Left kidney (tissue), 2 donors: ENCODE results near the gene DHRS3. TPM values are rescaled to one million over a fixed set of nuclear protein-coding genes. Genes with fewer than 3 reads are reported as not detected.
A peak's percentile ranks its signal among the peaks of the same experiment; 100 is the strongest.

Experiments
- DNase-seq: peaks from one replicate; pipeline ENCODE4 v3.0.0-alpha.2; 2013
- polyA plus RNA-seq: library from polyadenylated mRNA; unstranded; fragments of 120-200 nt; gene quantifications from one replicate; pipeline ENCODE4 v1.2.1, GENCODE V29; 2013; ENCODE audit not compliant: insufficient read length

Gene DHRS3
- polyA plus RNA-seq, 1 donor: 80.7 TPM

DNA sequence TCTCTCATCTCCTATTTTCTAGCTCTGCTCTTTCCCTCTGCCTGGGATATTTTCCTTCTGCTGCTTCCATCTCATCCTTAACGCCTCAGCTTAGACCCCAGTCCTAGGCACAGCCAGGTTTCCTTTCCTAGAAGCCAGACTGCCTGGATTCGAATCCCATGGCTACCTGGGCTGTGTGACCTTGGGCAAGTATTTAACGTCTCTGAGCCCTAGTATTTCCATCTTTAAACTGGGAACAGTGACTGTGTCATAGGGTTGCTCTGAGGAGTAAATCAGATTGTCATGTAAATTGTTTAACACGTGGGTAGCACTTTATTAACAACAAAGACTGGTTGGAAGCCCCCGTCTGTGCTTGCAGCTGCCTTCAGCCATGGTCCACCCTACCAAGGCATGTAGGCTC is 18.4 kb downstream of the DHRS3 start:
- no peak for DNase-seq

DNA sequence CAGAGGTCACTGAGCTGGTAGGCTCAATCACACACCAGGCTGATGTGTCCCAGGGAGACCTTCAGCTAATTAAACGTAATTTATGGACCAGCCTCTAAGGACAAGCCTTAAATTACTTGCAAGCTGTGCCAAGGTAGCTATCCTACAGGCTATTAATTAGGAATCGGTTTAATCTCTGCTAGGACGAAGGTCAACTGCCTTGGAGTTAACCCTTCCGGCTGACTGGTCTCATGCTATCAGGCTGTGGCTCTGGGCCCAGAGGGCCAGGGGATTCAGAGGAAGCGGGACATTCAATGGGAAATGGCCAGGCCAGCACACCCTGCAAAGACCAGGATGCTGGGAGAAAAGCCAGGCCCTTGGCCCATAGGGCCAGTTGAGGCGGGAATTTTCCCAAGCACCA is 19.0 kb downstream of the DHRS3 start:
- peak; percentile 66 for DNase-seq

DNA sequence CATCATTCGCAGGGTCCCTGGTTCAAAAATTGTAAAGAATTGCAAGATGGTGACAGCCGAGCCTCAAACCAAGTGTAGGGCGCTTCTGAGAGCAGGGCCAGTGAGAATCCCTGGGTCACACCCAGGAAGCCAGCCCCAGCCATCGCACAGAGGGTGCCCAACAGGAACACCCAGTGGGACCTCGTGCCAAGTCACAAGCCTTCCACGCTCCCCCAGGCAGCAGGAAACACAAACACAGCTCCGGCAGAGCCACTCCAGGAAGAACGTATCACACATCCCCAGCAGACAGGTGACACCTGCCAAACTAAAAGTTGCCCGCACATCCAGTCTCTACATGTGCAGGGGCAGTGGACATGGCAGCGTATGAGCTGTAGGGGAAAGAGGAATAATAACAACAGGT is 20.2 kb downstream of the DHRS3 start:
- DNase-seq: no peak

DNA sequence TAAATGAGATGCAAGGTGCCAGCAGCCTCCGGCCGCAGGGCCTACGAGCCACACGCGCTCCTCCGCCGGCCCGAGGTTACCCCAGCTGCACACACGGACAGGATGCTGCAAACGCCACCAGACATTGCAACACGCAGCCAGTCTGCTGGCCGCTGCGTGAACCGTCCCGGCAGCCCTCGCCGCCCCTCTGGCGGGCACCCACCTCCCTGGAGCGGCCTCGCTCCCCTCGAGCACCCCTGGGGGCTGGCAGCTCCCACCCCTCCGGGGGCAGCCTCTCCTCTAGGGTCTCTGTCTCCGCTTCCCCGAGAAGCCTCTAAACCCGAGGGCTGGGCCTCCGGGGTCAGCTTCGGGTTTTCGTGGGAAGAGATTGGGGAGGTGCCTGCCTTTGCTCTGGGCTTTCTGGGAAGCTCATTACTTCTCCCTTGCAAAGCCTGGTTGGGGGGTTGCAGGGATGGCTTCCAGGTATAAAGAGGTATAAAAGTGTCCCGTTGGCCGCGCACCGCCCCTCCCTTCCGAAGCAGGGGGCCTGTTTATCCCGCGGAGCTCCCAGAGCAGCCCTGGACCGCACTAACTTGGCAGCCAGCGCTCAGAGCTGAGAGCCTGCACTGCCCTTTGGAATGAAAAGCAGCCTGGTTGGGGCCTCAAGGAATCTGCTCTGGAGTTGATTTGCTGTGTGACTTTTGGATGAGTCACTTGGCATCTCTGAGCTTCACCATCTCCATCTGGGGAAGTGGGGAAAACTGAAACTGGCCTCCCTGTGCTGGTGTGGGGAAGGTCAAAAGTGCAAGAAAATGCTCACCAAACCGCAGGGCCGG is 21.8 kb downstream of the DHRS3 start:
- DNase-seq: peak; percentile 74

DNA sequence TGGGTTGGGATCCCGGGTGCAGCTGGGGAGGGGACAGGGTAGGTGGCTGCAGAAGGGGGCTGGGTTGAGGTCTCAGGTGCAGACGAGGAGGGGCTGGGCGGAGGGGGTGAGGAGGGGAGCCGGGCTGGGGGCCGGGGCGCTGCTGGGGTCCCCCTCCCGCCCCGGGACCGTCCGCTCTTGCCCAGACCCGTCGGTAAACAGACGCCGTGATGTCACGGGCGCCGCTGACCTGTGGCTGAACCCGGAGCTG is 22.3 kb downstream of the DHRS3 start:
- no peak for DNase-seq

DNA sequence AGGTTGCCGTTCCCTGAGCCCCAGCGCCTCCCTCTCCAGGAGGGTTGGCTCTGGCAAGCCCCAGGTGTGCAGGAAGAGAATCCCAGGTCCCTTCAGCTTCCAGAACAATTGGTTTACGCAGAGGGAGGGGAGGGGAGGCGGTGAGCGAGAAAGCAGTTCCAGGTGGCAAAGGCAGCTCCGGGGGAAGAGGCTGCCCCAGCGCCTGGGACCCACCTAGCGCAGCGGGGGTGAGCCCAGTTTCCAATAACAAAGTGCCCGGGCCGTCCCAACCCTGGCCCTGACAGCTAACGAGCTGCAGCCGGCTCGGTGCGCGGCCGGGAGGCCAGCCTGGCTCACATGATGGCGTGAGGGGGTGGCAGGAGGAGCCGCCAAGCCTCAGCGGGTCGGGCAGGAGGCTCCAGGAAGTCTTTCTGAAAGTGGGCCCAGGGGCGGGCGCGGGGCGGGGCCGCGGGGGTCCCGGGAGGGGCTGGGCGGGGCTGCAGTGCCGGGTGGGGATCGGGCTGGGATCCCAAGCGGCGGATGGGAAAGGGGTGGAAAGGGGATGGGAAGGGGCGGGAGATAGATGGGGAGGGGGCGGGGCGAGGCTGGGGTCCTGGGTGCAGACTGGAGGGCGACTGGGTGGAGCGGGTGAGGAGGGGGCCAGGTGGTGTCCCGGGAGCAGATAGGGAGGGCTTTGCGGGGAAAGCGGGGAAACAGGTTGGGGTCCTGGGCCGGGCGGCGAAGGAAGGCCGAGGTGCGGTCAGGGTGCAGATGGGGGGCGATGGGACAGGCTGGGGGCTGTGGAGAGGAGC is 22.8 kb downstream of the DHRS3 start:
- DNase-seq: peak; percentile 81

DNA sequence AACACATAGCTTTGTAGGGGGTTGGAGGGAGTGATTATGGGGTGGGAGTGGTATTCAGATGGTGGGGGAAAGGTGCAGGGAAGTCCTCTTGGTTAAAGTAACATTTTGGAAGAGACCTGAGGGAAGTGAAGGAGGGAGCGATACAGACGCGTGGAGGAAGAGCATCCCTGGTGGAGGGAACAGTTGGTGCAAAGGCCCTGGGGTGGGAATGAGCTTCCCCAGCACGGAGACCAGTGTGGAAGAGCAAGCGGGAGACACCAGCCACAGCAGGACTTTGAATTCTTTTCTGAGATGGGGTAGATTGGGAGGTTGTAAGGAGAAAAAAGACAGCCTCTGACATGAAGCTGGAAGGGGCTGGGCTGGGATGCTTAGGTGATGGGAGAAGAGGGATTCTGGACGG is 23.5 kb downstream of the DHRS3 start:
- DNase-seq: no peak

DNA sequence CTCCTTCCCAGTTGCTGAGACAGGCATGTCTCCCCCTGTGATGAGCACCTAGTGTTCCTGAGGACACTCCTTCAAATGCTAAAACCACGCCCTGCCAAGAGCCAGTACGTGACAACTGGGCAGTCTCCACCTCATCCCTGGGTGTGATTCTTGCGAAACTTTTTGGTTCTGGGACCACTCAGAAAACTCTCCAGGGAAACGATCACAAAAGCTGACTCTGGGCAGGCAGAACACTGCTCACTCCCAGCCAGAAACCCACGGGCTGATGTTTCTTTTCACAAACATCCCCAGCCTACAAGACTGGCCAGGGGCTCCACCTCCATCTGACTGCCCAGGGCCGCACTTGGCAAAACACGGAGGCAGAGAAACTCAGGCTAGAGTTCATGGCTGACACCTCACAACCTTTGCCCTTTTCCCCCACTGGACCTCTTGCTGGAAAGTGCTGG is 24.4 kb downstream of the DHRS3 start:
- no peak for DNase-seq

DNA sequence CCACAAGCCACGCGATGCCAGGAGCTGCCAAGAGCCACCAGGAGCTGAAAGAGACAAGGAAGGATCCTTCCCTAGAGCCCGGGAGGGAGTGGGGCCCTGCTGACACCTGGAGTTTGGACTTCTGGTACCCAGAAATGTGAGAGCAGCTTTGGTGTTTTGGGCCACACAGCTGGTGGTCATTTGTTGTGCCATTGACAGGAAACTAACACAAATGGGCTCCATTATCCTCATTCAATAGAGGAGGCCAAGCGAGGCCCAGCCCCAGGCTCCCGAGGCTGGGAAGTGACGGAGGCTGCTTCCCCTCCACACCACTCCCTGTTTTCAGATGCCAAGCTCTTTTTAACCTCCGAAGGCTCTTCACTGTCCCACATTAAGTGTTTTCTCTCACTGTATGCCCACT is 25.5 kb downstream of the DHRS3 start:
- no peak for DNase-seq

DNA sequence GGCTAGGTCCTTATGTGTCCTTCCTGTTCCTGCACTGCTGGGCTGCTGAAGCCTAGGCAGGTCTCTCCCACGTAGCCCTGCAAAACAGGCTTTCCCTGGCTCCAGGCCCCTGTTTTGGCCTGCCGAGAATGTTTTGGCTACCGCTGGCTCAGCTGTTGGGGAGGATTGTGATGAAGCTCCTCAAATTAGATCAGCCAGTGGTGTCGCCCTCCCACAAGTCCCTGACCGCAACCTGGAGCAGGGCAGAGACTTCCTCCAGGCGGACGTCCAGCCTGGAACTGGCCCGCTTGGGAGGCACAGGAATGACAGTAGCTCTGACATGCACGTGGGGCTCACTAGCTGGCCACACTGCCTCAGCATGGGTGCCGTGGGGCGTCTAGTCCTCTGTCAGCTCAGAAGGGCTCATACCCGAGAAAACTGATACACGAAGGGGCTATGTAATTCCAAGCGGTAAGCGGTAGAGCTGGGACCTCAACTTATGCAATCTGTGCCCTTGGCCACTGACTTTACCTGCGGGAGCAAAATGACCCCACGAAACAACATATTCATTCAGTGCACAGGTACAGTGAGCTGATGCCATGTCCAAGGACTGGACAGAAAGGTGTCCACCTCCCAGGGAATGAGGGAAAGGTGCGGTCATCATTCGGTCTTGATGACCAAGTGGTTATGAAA is 26.6 kb downstream of the DHRS3 start:
- no peak for DNase-seq

DNA sequence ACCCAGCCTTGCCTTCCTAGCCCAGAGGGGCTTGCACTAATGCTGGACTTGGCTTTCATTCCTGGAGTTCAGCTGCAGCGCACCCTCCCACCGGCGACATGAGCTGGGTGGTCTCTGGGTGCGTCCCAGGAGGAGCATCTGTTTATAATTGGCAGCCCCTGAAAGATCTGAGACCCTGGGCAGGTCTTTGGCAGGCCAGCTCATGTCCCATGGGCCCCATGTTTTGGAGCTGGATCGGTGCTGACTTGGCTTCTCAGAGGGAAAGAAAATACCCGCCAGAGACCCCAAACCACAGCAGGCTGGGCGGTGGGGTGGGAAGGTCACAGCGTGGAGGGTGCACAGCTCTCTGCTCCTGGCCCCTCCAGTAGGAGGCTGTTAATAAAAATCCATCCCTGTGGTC is 29.3 kb downstream of the DHRS3 start:
- DNase-seq: no peak

DNA sequence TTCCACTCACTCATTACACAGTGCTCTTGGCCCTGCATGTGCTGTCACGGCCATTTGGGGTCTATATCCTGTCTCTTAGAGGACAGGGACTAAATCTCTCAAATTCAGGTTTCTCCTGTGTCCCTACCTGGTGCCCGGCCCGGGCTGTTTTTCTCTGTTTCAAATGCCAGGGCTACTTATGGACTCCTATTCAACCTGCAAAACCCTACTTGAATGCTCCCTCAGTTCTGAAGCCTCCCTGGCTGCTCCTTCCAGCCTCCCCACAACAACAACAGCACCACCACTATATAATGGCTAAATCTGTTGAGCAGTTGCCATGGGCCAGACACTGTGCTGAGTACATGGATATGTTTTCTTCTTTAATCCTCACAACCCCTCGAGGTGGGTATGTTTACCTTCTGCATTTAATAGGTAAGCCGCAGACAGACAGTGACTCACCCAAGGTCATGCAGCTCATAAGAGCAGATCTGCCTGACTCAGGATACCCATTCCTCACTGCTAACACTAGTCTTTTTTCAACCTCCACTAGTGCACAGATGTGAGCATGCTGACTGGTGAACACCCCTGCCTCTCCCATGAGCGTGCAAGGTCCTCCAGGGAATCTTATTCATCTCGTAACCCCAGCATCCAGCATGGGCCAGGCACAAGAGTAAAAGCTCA is 29.9 kb downstream of the DHRS3 start:
- DNase-seq: no peak

DNA sequence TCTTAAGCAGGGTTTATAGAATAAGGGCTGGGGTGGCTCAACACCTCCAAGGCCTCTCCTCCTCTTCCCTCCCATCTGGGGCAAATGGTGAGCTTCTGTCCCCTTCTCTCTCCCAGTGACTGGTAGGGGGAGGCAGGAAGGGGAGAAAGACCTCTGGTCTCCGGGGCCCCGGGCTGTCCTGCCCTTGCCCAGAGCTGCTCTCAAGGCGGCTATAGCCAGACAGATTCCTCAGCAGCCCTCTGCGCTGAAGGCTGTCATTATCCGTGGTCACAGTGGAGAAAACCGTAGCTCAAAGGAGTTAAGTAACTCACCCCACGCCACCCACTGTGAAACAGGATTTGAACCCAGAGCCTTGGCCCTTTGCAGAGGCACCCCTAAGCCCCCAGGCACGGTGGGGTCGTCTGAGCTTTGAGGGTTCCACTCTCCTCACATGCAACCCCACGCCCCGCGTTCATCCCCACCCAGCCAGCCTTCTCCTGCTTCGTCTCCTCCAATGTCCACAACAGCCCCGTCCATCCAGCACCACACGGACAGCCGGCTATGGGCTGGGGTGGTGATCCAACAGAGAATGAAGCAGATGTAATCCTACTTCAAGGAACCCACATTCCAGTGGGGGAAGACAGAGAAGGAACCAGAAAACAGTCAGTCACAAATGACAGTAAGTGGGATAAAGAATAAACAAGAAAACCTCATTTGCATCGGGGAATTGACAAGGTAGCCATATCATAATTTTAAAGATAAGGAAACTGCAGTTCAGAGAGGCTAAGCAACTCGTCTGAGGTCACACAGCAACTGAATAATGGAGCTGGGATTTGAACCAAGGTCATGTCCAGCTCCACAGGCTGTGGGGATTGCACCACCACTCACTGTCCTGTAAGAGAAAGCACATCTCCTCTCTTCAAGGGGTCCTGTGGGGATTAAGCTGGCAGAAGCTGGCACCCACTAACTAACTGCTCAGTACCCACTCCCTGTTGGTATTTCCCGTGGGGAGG is 31.8 kb downstream of the DHRS3 start:
- DNase-seq: no peak

DNA sequence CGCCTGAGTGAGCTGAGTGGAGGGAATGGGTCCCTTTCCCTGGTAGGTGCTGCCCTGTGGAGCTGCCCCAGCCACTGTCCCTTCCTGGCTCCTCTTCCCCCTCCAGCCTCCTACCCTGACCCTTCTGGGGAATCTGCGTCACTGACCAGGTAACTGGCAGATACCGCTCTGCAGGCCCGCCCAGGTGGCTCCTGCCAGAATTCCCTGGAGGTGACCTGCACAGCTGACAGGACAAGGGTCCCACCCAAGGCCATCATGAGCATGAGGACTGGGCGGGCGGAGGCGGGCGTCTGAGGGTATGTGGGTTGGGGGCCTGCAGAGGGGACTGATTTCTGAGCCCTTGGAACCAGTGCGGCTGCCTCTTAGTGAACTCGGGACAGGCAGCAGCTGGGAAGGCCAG is 32.5 kb downstream of the DHRS3 start:
- no peak for DNase-seq

DNA sequence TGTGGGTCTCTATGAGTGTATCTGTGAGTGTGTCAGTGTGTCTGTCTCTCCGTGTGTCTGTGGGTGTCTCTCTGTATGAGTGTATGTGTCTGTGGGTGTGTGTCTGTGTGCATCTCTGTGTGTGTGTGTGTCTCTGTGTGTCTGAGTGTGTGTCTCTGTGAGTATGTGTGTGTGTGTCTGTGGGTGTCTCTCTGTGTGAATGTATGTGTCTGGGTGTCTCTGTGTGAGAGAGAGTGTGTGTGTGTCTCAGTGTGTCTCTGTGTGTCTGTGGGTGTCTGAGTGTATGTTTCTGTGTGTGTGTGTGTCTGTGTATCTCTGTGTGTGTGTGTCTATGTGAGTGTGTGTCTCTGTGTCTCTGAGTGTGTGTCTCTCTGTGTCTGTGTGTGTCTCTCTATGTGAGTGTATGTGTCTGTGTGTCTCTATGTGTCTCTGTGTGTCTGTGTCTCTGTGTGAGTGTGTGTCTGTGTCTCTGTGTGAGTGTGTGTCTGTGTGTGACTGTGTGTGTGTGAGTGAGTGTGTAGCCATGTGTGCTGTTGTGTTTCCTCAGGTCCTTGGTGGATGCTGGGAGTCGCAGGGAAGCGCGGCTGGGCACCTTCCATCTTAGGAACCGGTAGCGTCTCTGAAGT is 33.0 kb downstream of the DHRS3 start:
- no peak for DNase-seq

DNA sequence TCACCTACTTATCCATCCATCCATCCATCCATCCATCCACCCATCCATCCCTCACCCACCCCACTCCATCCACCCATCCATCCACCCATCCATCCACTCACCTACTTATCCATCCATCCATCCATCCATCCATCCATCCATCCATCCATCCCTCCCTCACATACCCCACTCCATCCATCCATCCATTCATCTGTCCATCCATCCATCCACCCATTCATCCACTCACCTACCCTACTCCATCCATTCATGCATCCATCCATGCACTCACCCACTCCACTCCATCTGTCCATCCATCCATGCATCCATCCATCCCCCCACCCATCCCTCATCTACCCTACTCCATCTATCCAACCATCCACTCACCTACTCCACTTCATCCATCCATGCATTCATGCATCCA is 34.5 kb downstream of the DHRS3 start:
- no peak for DNase-seq

DNA sequence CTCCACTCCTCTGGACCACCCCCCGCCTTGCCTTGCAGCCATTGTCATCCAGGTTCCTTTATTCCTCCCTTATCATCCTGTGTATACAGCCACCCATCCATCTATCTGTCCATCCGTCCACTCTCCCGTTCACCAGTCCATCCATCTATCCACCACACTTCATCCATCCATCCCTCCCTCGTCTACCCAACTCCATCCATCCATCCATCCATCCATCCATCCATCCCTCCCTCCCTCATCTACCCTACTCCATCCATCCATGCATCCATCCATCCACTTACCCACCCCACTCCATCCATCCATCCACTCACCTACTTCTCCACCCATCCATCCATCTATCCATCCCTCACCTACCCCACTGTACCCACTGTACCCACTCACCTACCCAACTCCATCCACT is 35.4 kb downstream of the DHRS3 start:
- DNase-seq: no peak

DNA sequence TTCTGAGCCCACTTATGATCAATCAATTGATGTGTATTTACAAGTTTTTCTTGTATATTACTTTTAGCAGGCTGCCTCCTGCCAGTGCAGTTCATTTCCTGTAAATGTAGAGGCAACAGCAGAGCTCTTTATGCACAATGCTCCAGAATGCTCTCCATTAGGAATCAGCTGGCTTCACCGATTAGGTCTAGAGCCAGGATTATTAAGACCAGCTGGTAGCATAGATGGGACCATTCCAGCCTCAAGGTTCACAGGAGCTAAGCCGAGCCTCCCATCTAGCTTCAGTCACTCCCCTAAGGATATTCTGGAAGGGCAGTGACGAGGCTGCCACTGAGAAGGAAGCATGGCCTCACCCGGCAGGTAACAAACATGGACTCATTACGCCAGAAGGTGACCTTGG is 36.8 kb downstream of the DHRS3 start:
- no peak for DNase-seq

DNA sequence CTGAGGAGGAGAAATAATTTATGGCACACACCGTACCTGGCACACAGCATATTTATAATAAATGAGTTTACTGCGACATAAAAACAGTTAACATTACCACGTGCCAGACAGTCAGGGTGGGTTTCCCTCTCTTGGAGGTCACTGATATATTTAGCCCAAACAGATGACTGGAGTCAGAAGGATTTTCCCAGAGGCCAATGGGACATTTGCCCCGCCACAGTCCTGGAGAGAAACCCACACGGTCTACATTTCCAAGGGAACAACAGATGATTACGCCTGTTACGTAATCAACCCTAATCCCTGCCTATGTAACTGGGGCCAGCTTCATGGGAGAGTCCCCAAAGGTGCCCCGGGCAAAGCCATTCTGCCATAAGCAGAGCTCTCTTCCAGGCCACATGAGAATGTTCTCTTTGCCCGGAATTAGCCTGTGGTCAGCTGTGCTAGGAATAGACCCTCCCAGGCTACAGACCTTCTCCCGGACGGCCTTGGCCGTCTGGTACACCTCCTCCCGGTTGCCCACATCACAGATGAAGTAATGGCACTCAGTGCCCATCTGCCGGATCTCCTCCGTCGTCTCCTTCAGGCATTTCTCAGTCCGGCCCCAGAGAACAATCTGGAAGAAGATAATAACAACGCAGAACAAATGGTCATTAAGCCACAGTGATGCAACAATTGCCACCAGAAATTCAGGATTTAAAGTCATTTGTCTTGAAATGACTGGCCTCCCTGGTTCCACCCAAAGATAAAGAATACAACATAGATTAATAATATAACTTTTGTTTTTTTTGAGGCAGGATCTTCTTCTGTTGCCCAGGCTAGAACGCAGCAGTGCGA is 37.7 kb downstream of the DHRS3 start:
- no peak for DNase-seq

DNA sequence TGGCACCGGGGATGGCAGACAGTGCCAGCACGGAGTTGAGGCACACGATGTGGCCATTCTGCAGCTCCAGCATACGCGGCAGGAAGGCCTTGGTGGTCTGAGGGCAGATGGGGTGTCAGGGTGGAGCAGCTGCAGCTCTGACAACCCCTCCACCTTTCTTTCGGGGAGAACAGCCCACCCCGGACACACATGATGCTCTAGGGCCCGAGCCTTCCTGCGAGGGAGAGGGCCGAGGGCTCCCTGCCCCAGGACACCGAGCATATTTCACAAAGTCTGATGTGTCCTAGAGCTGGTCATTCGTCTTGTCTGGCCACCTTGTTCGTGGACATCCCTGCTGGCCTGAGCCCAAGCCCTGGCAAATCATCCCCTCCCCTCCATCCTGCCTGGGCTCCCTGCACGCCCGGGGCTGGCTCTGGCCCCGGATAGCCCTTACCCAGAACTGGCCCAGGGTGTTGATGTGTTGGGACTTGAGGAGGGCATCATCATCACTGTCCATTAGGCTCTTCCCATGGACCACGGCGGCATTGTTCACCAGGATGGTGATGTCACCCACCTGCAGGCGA is 39.1 kb downstream of the DHRS3 start:
- DNase-seq: no peak
